LNCAP (cell line): ENCODE measurements around the gene IGFL2.

Experiments used
- TF ChIP-seq, protein P1 (sequence below): fragments of 450-650 bp; IDR thresholded peaks from 2 replicates; pipeline ENCODE4 v1.5.1; 2017; ENCODE audit warnings: mild to moderate bottlenecking

Gene IGFL2

DNA sequence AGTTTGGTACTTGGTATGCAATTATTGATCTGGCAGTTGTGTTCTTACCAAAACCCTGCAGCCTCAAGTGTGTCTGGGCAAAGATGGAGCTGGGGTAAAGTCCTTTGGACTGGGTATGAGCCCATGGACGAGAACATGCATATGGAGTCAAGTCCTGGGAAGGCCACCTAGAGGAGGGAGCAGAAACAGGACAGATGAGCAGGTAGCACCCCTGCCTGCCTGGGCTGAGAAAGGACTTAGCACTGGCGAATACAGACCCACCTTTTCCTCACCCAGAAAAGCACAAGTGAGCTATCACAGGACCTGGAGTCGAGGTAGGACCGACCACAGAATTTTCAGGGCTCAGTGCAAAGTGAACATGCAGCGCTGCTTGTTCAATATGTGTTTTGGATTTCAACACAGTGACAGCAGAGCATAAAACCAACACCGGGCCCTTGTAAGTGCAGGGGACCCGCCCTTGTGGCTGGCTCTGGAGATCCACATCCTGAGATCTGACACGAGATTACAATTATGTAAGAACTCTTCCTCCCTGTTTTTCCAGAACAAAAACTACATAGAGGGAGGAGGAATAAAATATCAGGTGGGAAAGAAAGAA lies 25.9 kb downstream of the IGFL2 start:
- TF ChIP-seq, protein P1, sequence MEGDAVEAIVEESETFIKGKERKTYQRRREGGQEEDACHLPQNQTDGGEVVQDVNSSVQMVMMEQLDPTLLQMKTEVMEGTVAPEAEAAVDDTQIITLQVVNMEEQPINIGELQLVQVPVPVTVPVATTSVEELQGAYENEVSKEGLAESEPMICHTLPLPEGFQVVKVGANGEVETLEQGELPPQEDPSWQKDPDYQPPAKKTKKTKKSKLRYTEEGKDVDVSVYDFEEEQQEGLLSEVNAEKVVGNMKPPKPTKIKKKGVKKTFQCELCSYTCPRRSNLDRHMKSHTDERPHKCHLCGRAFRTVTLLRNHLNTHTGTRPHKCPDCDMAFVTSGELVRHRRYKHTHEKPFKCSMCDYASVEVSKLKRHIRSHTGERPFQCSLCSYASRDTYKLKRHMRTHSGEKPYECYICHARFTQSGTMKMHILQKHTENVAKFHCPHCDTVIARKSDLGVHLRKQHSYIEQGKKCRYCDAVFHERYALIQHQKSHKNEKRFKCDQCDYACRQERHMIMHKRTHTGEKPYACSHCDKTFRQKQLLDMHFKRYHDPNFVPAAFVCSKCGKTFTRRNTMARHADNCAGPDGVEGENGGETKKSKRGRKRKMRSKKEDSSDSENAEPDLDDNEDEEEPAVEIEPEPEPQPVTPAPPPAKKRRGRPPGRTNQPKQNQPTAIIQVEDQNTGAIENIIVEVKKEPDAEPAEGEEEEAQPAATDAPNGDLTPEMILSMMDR: no peak

DNA sequence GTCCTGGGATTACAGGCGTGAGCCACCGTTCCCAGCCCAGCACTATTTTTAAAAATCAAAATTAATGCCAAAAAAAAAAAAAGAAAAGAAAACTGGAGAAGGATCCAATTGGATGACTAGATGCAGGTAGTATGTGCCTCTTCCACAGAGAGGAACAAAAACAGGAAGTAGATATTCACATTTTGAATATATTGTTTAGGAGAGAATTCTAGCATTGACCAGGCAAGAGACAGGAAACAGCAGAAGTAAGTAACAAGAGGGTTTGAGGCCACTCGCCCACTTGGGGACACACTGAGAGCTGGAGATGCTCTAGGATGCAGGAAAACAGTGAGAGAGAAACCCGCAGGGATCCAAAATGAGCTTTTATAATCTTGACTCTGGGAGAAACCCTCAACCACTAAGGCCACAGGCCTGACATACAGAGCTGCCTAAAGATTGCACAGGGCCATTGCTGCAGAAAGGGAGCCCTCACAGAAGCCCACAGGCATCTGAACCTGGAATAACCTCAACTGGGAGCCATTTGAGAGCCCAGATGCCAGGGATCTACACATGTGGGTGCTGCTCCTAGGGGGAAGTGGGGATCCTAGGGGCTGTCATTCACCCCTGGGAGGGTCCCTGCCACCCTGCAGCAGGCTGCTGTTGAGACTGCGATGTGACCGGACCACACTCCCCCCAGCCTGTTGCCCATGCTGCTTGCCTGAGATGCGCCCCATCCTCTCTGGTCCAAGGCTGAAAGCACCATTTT lies 28.2 kb downstream of the IGFL2 start:
- TF ChIP-seq, protein P1: no peak

DNA sequence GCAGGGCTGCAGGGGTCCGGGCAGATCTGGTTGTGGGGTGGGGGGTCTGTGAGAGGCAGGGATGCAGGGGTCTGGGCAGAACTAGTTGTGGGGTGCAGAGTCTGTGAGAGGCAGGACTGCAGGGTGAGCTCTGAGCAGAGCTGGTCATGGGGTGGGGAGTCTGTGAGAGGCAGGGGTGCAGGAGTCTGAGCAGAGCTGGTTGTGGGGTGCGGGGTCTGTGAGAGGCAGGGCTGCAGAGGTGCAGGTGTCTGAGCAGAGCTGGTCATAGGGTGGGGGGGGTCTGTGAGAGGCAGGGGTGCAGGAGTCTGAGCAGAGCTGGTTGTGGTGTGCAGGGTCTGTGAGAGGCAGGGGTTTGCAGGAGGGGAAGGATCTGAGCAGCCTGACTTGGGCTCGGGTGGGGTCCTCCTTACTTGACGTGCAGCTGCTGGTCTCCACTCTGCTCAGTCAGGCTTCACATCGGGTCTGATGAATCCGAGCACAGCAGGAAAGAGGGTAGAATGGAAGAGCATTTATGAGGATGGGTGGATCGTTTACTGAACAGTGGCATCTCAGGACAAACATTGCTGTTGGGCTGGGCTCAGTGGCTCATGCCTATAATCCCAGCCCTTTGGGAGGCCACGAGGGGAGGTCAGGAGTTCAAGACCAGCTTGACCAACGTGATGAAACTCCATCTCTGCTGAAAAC lies 31.2 kb downstream of the IGFL2 start:
- TF ChIP-seq, protein P1: no peak

DNA sequence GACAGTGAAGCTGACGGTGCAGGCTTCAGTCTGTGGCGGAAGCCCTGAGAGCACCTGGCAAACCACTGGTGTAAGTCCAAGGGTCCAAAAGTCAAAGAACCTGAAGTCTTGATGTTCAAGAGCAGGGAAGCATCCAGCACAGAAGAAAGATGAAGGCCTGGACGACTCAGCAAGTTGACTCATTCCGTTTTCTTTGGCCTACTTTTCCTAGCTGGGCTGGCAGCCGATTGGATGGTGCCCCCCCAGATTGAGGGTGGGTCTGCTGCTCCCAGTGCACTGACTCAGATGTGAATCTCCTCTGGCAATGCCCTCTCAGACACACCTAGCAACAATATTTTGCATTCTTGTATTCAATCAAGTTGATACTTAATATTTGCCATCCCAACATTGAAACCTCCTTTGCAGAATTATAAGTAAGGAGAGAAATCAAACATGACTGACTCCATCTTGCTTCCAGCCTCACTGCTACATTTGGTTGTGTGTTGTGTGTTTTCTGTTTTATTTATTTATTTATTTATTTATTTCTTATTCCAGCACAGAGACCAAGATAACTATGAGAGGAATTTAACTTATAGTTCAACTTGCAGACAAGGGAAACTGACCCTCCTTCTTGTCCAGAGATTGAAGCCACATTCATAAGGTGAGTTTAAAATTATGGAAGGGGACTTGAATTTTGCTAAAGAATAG lies 32.8 kb downstream of the IGFL2 start:
- TF ChIP-seq, protein P1: no peak

DNA sequence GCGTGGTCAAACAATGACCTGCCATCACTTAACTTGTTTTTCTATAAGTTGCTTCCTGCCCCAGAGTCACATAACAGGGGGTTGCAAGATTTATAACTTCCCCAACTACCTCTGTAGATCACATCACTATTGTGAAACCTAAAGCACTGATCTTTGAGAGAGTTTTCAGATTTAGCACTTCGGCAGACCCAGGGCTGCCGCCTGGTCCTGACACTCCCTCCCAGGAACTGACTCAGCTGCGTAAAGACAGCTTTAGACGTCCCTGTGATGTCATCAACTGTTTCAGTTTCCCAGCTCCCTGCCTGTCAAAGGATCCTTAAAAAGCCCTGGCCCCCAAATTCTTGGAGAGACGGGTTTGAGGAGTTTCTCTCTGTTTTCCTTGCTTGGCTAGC lies 33.3 kb downstream of the IGFL2 start:
- TF ChIP-seq, protein P1: no peak

DNA sequence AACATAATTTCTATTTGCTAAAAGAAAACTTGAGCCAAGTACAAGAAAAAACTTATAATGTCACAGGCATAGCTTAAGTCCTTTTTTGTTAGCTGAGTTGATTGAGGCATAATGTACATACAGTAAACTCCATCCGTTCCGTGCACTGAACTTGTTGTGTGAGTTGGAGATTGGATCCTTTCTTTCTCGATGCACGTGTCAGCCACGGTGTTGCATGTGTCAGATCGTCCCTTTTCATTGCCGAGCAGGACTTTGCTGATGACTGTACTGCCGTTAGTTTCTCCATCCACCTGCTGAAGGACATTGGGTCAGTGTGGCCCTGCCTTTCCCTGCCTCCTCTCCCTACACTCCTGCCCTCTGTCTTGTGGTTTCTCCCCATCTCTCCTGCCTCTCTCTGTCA lies 34.4 kb downstream of the IGFL2 start:
- TF ChIP-seq, protein P1: no peak

DNA sequence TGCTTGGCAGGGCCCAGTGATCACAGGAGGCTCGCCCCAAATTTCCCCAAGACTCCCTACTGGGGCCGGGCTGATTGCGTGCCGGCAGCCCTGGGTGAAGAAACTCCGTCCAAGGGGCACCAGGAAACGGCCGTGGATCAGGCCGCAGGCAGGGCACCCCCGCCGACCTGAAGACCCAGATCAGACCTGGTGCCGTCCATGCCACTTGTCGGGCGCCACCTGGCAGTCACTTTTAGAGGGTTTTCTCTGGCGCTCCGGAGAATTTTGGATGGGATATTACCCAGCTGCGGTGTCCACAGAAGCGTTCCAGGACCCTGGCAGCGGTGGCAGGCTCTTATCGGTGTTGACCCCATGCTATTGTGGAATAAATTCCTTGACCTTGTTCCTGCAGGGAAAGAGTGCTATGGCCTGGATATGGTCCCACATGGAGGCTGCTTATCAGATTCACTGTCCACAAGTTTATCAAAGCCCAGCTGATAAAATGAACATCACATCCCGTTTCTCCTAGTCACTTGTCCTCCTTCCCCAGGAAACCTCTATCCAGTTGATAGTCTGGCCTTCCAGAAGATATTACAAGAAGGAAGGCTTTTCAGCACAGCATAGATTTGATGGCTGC lies 38.2 kb downstream of the IGFL2 start:
- TF ChIP-seq, protein P1: no peak
